Ishikawa (cell line): ENCODE results near the gene PDIA3.
A peak's percentile ranks its signal among the peaks of the same experiment; 100 is the strongest.

ENCODE experiments used
- CEBPB ChIP-seq: IDR thresholded peaks from 2 replicates; pipeline ENCODE4 v1.6.1; 2012
- CREB1 ChIP-seq: IDR thresholded peaks from 2 replicates; pipeline ENCODE4 v1.6.1; 2012; ENCODE audit warnings: low read depth
- EGR1 ChIP-seq: IDR thresholded peaks from 2 replicates; pipeline ENCODE4 v1.6.1; 2012
- EP300 ChIP-seq: IDR thresholded peaks from 2 replicates; pipeline ENCODE4 v1.6.1; 2012; ENCODE audit warnings: borderline replicate concordance
- FOXM1 ChIP-seq: IDR thresholded peaks from 2 replicates; pipeline ENCODE4 v1.6.1; 2012; ENCODE audit warnings: low read depth, borderline replicate concordance
- MAX ChIP-seq: IDR thresholded peaks from 2 replicates; pipeline ENCODE4 v1.6.1; 2012
- NFIC ChIP-seq: IDR thresholded peaks from 2 replicates; pipeline ENCODE4 v1.6.1; 2012
- RAD21 ChIP-seq: IDR thresholded peaks from 2 replicates; pipeline ENCODE4 v1.6.1; 2012; ENCODE audit warnings: low read depth
- REST ChIP-seq: IDR thresholded peaks from 2 replicates; pipeline ENCODE4 v1.6.1; 2012; ENCODE audit warnings: low read depth, mild to moderate bottlenecking
- TAF1 ChIP-seq: IDR thresholded peaks from 2 replicates; pipeline ENCODE4 v1.6.1; 2012; ENCODE audit warnings: low read depth, mild to moderate bottlenecking
- TCF12 ChIP-seq: IDR thresholded peaks from 2 replicates; pipeline ENCODE4 v1.6.1; 2012; ENCODE audit warnings: low read depth
- TEAD4 ChIP-seq: IDR thresholded peaks from 2 replicates; pipeline ENCODE4 v1.6.1; 2012
- USF1 ChIP-seq: IDR thresholded peaks from 2 replicates; pipeline ENCODE4 v1.6.1; 2012
- YY1 ChIP-seq: IDR thresholded peaks from 2 replicates; pipeline ENCODE4 v1.6.1; 2012; ENCODE audit warnings: low read depth
- ZBTB7A ChIP-seq: IDR thresholded peaks from 2 replicates; pipeline ENCODE4 v1.6.1; 2012; ENCODE audit warnings: low read depth

PDIA3 gene

GRCh38 chr15:43779016-43779415 is 32.8 kb downstream of the PDIA3 start:
- TF ChIP-seq CREB1 (no peak), TCF12 (no peak), REST (no peak), TAF1 (no peak), USF1 (no peak), RAD21 (no peak), TEAD4 (no peak), NFIC (no peak), EP300 (no peak), MAX (no peak), FOXM1 (no peak), CEBPB (no peak), YY1 (no peak), EGR1 (no peak), ZBTB7A (no peak)

GRCh38 chr15:43789409-43789808 is 43.2 kb downstream of the PDIA3 start:
- TF ChIP-seq EP300: no peak
- TF ChIP-seq MAX: no peak
- TF ChIP-seq EGR1: no peak
- TF ChIP-seq RAD21: no peak
- no peak for TF ChIP-seq TEAD4
- no peak for TF ChIP-seq REST
- no peak for TF ChIP-seq YY1
- TF ChIP-seq TAF1: no peak
- TF ChIP-seq USF1: no peak
- no peak for TF ChIP-seq ZBTB7A
- no peak for TF ChIP-seq CREB1
- no peak for TF ChIP-seq FOXM1
- no peak for TF ChIP-seq CEBPB
- no peak for TF ChIP-seq TCF12
- TF ChIP-seq NFIC: no peak

- no peak for TF ChIP-seq RAD21
- no peak for TF ChIP-seq FOXM1
- no peak for TF ChIP-seq TEAD4
- TF ChIP-seq MAX: peak; percentile 96
- no peak for TF ChIP-seq ZBTB7A
- TF ChIP-seq NFIC: 0 out of 2 replicates have a peak, but pooled peaks have one; percentile 29
- peak; percentile 76 for TF ChIP-seq YY1
- TF ChIP-seq CREB1: peak; percentile 49; the same call in 1 of the 2 replicates
- TF ChIP-seq USF1: peak; percentile 99
- TF ChIP-seq EGR1: 0 out of 2 replicates have a peak, but pooled peaks have one; percentile 51
- TF ChIP-seq EP300: 0 out of 2 replicates have a peak, but pooled peaks have one; percentile 3
- no peak; the same call in 1 of the 2 replicates for TF ChIP-seq TCF12
- TF ChIP-seq CEBPB: no peak
- TF ChIP-seq REST: no peak
- peak; percentile 90 for TF ChIP-seq TAF1
Observed at GRCh38 chr15:43791993-43792760, 45.9 kb downstream of the PDIA3 start, which contains the start of gene SERF2. TSS of gene SERF2 (plus strand) at chr15:43792320. CDS start at chr15:43792377, 57 bp downstream.
